B cell (primary cell): ENCODE data around the gene TFB1M. TPM values are rescaled to one million over a fixed set of nuclear protein-coding genes. Genes with fewer than 3 reads are reported as not detected.

Experiments
- ATAC-seq: fragments of 200-7000 bp; cut with Tn5 transposase; one replicate; pipeline ENCODE4 v1.10.0; 2021; ENCODE audit warnings: low read depth, mild to moderate bottlenecking, moderate number of reproducible peaks, moderate library complexity
- CTCF ChIA-PET: fragments of 350-600 bp; sonication (Branson Sonifier 250); formaldehyde crosslinking; loops from one replicate; lab custom pipeline; 2021; ENCODE audit warnings: antibody characterized with exemption, inconsistent platforms; lab: Charles Lee
- POLR2A ChIA-PET: fragments of 350-600 bp; sonication (Branson Sonifier 250); formaldehyde crosslinking; loops from one replicate; lab custom pipeline; 2021; ENCODE audit warnings: antibody characterized with exemption; lab: Charles Lee
- DNase-seq: peaks from one replicate; pipeline ENCODE4 v3.0.0; 2013
- H2AFZ ChIP-seq: 2 replicates; pipeline ENCODE4 v1.6.1; 2012; ENCODE audit warnings: mild to moderate bottlenecking, low read depth, low read length; ENCODE audit not compliant: insufficient read depth, poor library complexity, severe bottlenecking
- H3K27ac ChIP-seq, 2 donors: 1 replicate in 1 of 2; 2 replicates in 1 of 2; pipeline ENCODE4 v1.5.1; 2012 to 2013; ENCODE audit warnings: low read length in 2 of 2, mild to moderate bottlenecking in 2 of 2, moderate library complexity in 1 of 2
- H3K27me3 ChIP-seq, 4 experiments: fragments of 200-600 bp in 1 of 4; sonication (generic) in 1 of 4; replicated peaks in 1 of 4; 1 replicate in 2 of 4; 2 replicates in 2 of 4; pipeline versions ENCODE4 v1.6.1 to v1.7.0; 2013 to 2016; ENCODE audit warnings: low read length in 3 of 4, mild to moderate bottlenecking in 2 of 4, mixed read lengths in 1 of 4, moderate library complexity in 1 of 4; ENCODE audit not compliant: insufficient read depth in 4 of 4, control insufficient read depth in 3 of 4; ENCODE audit errors: control extremely low read depth in 1 of 4
- H3K36me3 ChIP-seq, 2 experiments: replicated peaks in 1 of 2; 1 replicate in 1 of 2; 2 replicates in 1 of 2; pipeline versions ENCODE4 v1.6.1 to v1.7.1; 2013; ENCODE audit warnings: low read length in 1 of 2; ENCODE audit not compliant: insufficient read depth in 2 of 2, control insufficient read depth in 1 of 2; ENCODE audit errors: control extremely low read depth in 1 of 2, extremely low read depth in 1 of 2
- H3K4me1 ChIP-seq, 2 donors: fragments of 200-600 bp in 1 of 2; sonication (generic) in 1 of 2; 1 replicate in 1 of 2; 2 replicates in 1 of 2; pipeline versions ENCODE4 v1.5.1 to v1.6.1; 2013 to 2017; ENCODE audit warnings: low read length in 2 of 2; ENCODE audit not compliant: control insufficient read depth in 2 of 2, insufficient read depth in 2 of 2
- H3K4me2 ChIP-seq: replicated peaks from 2 replicates; pipeline ENCODE3; 2012; ENCODE audit warnings: mild to moderate bottlenecking, low read depth, low read length; ENCODE audit not compliant: poor library complexity, severe bottlenecking
- H3K4me3 ChIP-seq, 5 experiments: fragments of 200-600 bp in 1 of 5; sonication (generic) in 1 of 5; 1 replicate in 3 of 5; 2 replicates in 2 of 5; pipeline versions ENCODE4 v1.5.1 to v1.7.0; 2011 to 2016; ENCODE audit warnings: low read length in 4 of 5, mild to moderate bottlenecking in 4 of 5, low read depth in 2 of 5, control low read depth in 1 of 5, moderate library complexity in 1 of 5; ENCODE audit not compliant: insufficient read depth in 1 of 5; ENCODE audit errors: control extremely low read depth in 1 of 5, extremely low read depth in 1 of 5
- H3K79me2 ChIP-seq: fragments of 200-600 bp; sonication (generic); one replicate; pipeline ENCODE4 v1.6.0; 2016; ENCODE audit warnings: low read length; ENCODE audit not compliant: control insufficient read depth, insufficient read depth
- H3K9ac ChIP-seq: fragments of 200-600 bp; sonication (generic); 2 replicates; pipeline ENCODE4 v1.6.1; 2017; ENCODE audit warnings: mild to moderate bottlenecking, low read length, moderate library complexity
- H3K9me3 ChIP-seq, 3 donors: one replicate each; pipeline versions ENCODE4 v1.6.1 to v1.7.1; 2013; ENCODE audit warnings: low read length in 2 of 3; ENCODE audit not compliant: control insufficient read depth in 2 of 3, insufficient read depth in 1 of 3; ENCODE audit errors: control extremely low read depth in 1 of 3
- H4K20me1 ChIP-seq: 2 replicates; pipeline ENCODE4 v1.6.0; 2012; ENCODE audit warnings: mild to moderate bottlenecking, low read length; ENCODE audit not compliant: insufficient read depth, control insufficient read depth, poor library complexity, severe bottlenecking
- H3K27ac Mint-ChIP-seq: one replicate; pipeline ENCODE4 v1.8.0; 2021; ENCODE audit warnings: mixed read lengths
- H3K27me3 Mint-ChIP-seq: one replicate; pipeline ENCODE4 v1.8.0; 2021; ENCODE audit warnings: mixed read lengths
- H3K4me1 Mint-ChIP-seq: one replicate; pipeline ENCODE4 v1.8.0; 2021; ENCODE audit warnings: mixed read lengths
- H3K4me3 Mint-ChIP-seq: one replicate; pipeline ENCODE4 v1.8.0; 2021; ENCODE audit warnings: mixed read lengths
- H3K9me3 Mint-ChIP-seq: one replicate; pipeline ENCODE4 v1.8.0; 2022; ENCODE audit warnings: mixed read lengths; ENCODE audit not compliant: insufficient read depth
- CTCF ChIP-seq: fragments of 200-600 bp; IDR thresholded peaks from one replicate; pipeline ENCODE4 v1.8.0; 2022; ENCODE audit warnings: antibody characterized with exemption, mild to moderate bottlenecking
- EZH2 ChIP-seq: IDR thresholded peaks from 2 replicates; pipeline ENCODE4 v1.6.1; 2012; ENCODE audit warnings: borderline replicate concordance, low read depth, mild to moderate bottlenecking, moderate library complexity, low read length; ENCODE audit not compliant: insufficient read depth, poor library complexity, severe bottlenecking
- WGBS: methylation state at CpG from one replicate; pipeline ENCODE4 v1.1.5; 2013; ENCODE audit warnings: missing lambda C conversion rate; ENCODE audit not compliant: insufficient coverage; 5-methylcytosine and 5-hydroxymethylcytosine counted together
- intact Hi-C: fragments of 100-400 bp; cut with micrococcal nuclease; formaldehyde crosslinking; loops from one replicate; pipeline ENCODE4 v1.10.0; 2022
- polyA plus RNA-seq: library from polyadenylated mRNA; depleted of rRNA; stranded (reverse); fragments of >200 nt; gene quantifications from 2 replicates; pipeline ENCODE4 v1.2.3, GENCODE V29; 2012
- total RNA-seq, 2 donors: library from RNA; stranded (reverse); fragments of 120-200 nt in 1 of 2; gene quantifications; 1 replicate in 1 of 2; 2 replicates in 1 of 2; pipeline versions ENCODE4 v1.2.3 to v1.2.4, GENCODE V29; 2013 to 2022

The TFB1M gene
- total and polyA plus RNA-seq, 2 donors (not counting 1 experiment from before 2014, with no cell fraction given): 18.6 to 49.9 TPM

GRCh38 chr6:155347800-155348199 lies 33.5 kb upstream of the TFB1M start:
- no peak overlapping the region for H3K4me3 Mint-ChIP-seq
- ChIA-PET CTCF (no interaction called here), POLR2A (no interaction called here)
- Histone ChIP-seq H3K4me1 (peaks cover 2 to 14% of the 10 kb centered on the region in 2 donors), H2AFZ (no peak overlapping the region), H3K27ac (no peak overlapping the region), H3K36me3 (no peaks in the 10 kb centered on the region), H3K4me2 (no peak overlapping the region), H3K4me3 (no peak overlapping the region), H3K79me2 (no peaks in the 10 kb centered on the region), H3K9me3 (peaks cover 0 to 23% (median 8%) of the 10 kb centered on the region in 3 donors), H3K27me3 (no peaks in the 10 kb centered on the region), H4K20me1 (no peaks in the 10 kb centered on the region), H3K9ac (no peak overlapping the region)
- intact Hi-C loops: no loop called here
- H3K27me3 Mint-ChIP-seq: no peaks in the 10 kb centered on the region
- no peak for DNase-seq
- WGBS: 100% methylated on average over 1 of the region's 1 CpG
- no peak for TF ChIP-seq EZH2
- no peak for TF ChIP-seq CTCF
- ATAC-seq: no peak
- no peak overlapping the region for H3K27ac Mint-ChIP-seq
- H3K9me3 Mint-ChIP-seq: peaks cover 12% of the 10 kb centered on the region
- H3K4me1 Mint-ChIP-seq: peaks cover 19% of the 10 kb centered on the region

GRCh38 chr6:155346957-155347356 lies 32.7 kb upstream of the TFB1M start:
- H3K27me3 ChIP-seq: no peaks in the 10 kb centered on the region
- H3K4me2 ChIP-seq: no peak overlapping the region
- peaks cover 4 to 9% of the 10 kb centered on the region in 2 donors for H3K4me1 ChIP-seq
- H3K4me3 Mint-ChIP-seq: no peak overlapping the region
- H3K9me3 ChIP-seq: peaks cover 0 to 23% (median 8%) of the 10 kb centered on the region in 3 donors
- H3K9ac ChIP-seq: no peak overlapping the region
- no peak overlapping the region for H3K27ac Mint-ChIP-seq
- H3K79me2 ChIP-seq: no peaks in the 10 kb centered on the region
- ChIA-PET CTCF (interaction anchor here (0.6 kb wide), 1 partner anchor 1118 kb away, joined by 7 read pairs; no protein-coding TSS in a partner anchor), POLR2A (interaction anchor here (0.7 kb wide), 1 partner anchor 1363 kb away, joined by 6 read pairs; no protein-coding TSS in a partner anchor)
- peaks cover 12% of the 10 kb centered on the region for H3K9me3 Mint-ChIP-seq
- TF ChIP-seq CTCF: no peak
- TF ChIP-seq EZH2: no peak
- intact Hi-C loops: no loop called here
- DNase-seq (no peak), ATAC-seq (no peak)
- H3K36me3 ChIP-seq: no peaks in the 10 kb centered on the region
- H3K27ac ChIP-seq: no peak overlapping the region
- H2AFZ ChIP-seq: no peak overlapping the region
- no peaks in the 10 kb centered on the region for H3K27me3 Mint-ChIP-seq
- H4K20me1 ChIP-seq: no peaks in the 10 kb centered on the region
- no peak overlapping the region for H3K4me3 ChIP-seq
- peaks cover 17% of the 10 kb centered on the region for H3K4me1 Mint-ChIP-seq
